Body of pancreas (tissue), 4 donors: Measurements from ENCODE around the gene KRTAP10-1. TPM values are rescaled to one million over a fixed set of nuclear protein-coding genes. Genes with fewer than 3 reads are reported as not detected.
"Not testable (repeated sequence)": the region's sequence is repeated elsewhere in the genome, so short reads cannot be mapped to it uniquely, and the experiment has no call there.

Source experiments
- ATAC-seq: fragments of 150-250 bp; one replicate; pipeline ENCODE4 v1.9.1; 2016
- DNase-seq, 4 donors: peaks; one replicate each; pipeline ENCODE4 v3.0.0-alpha.2; 2019
- H3K27ac ChIP-seq, 4 donors: fragments of 200-600 bp; sonication (generic); 1 replicate in 3 of 4; 2 replicates in 1 of 4; pipeline versions ENCODE4 v1.5.1 to v1.6.1; 2016 to 2019; ENCODE audit warnings: mild to moderate bottlenecking in 1 of 4, mixed read lengths in 1 of 4, moderate library complexity in 1 of 4
- H3K27me3 ChIP-seq, 2 donors: fragments of 200-600 bp; sonication (generic); one replicate each; pipeline ENCODE4 v1.6.0; 2016; ENCODE audit warnings: mild to moderate bottlenecking in 1 of 2
- H3K36me3 ChIP-seq, 2 donors: fragments of 200-600 bp; sonication (generic); replicated peaks in 1 of 2; 2 replicates each; pipeline ENCODE4 v1.5.1; 2016; ENCODE audit warnings: low read depth in 2 of 2; ENCODE audit not compliant: insufficient read depth in 1 of 2
- H3K4me1 ChIP-seq: fragments of 200-600 bp; sonication (generic); one replicate; pipeline ENCODE4 v1.6.0; 2016
- H3K4me3 ChIP-seq, 2 donors: fragments of 200-600 bp; sonication (generic); 1 replicate in 1 of 2; 2 replicates in 1 of 2; pipeline ENCODE4 v1.5.1; 2016 to 2019
- H3K9me3 ChIP-seq, 3 donors: fragments of 200-600 bp; sonication (generic); 1 replicate in 2 of 3; 2 replicates in 1 of 3; pipeline ENCODE4 v1.5.1; 2016
- CTCF ChIP-seq, 7 experiments: fragments of 450-650 bp in 4 of 7; fragments of 200-600 bp in 3 of 7; sonication (generic) in 3 of 7; IDR thresholded peaks; one replicate each; pipeline ENCODE4 v1.5.1; 2016 to 2019; ENCODE audit warnings: antibody characterized with exemption in 7 of 7
- POLR2A ChIP-seq, 3 donors: fragments of 450-650 bp; IDR thresholded peaks; one replicate each; pipeline ENCODE4 v1.6.1; 2016; ENCODE audit warnings: antibody characterized with exemption in 3 of 3, mild to moderate bottlenecking in 2 of 3
- WGBS, 2 donors: methylation state at CpG; one replicate each; pipeline ENCODE4 v1.1.5; 2017; 5-methylcytosine and 5-hydroxymethylcytosine counted together
- intact Hi-C: fragments of 100-400 bp; cut with DNase I; formaldehyde crosslinking; loops from one replicate; pipeline ENCODE4 v1.15.1; 2023
- total RNA-seq, 2 donors: library from RNA; depleted of rRNA; stranded (reverse); fragments of >200 nt; gene quantifications; one replicate each; pipeline ENCODE4 v1.1.0, GENCODE V29; 2016

Gene KRTAP10-1
- total RNA-seq, 2 donors from 2014 or later = not detected

DNA sequence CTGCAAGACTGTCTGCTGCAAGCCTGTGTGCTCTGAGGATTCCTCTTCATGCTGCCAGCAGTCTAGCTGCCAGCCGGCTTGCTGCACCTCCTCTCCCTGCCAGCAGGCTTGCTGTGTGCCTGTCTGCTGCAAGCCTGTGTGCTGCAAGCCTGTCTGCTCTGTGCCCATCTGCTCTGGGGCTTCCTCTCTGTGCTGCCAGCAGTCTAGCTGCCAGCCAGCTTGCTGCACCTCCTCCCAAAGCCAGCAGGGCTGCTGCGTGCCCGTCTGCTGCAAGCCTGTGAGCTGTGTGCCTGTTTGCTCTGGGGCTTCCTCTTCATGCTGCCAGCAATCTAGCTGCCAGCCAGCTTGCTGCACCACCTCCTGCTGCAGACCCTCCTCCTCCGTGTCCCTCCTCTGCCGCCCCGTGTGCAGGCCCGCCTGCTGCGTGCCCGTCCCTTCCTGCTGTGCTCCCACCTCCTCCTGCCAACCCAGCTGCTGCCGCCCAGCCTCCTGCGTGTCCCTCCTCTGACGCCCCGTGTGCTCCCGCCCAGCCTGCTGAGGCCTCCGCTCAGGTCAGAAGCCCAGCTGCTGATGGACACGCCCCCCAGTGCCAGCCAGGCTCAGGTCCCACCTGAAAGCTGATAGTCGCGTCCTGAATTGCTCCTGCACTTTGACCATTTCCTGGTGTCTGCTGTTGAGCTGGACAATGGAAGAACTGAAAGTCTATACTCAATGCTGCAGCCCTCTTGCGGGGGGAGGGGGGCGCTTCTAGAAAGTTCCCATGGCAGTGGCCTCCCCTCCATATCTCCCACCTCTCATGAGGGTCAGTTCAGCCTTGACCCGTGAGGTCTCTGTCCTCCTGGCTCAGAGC lies 34.7 kb upstream of the KRTAP10-1 start:
- Histone ChIP-seq H3K9me3 (peaks cover 0 to 3% (median 0%) of the 10 kb centered on the region in 3 donors), H3K27me3 (peaks cover 0 to 4% of the 10 kb centered on the region in 2 donors), H3K4me3 (no peak overlapping the region), H3K4me1 (no peaks in the 10 kb centered on the region), H3K36me3 (no peaks in the 10 kb centered on the region), H3K27ac (no peak overlapping the region)
- intact Hi-C loops = no loop called here
- 11 to 22% methylated on average over 11 to 20 of the region's 21 CpGs for WGBS, 2 donors
- ATAC-seq = no peak
- DNase-seq = no peak
- TF ChIP-seq POLR2A (IDR thresholded peaks at IDR 0.05) = no peak
- TF ChIP-seq CTCF (IDR thresholded peaks at IDR 0.05) = no peak

- intact Hi-C loops, H3K27me3 ChIP-seq, H3K36me3 ChIP-seq, H3K9me3 ChIP-seq, H3K4me3 ChIP-seq, H3K27ac ChIP-seq, H3K4me1 ChIP-seq, DNase-seq, ATAC-seq: not testable (repeated sequence)
- 40 to 52% methylated on average over 8 to 15 of the region's 25 CpGs for WGBS, 2 donors
Observed at GRCh38 chr21:44573630-44574456, 33.8 kb upstream of the KRTAP10-1 start, which contains the start of gene KRTAP10-4. Gene KRTAP10-4, plus strand, starts transcription at chr21:44573729. Its CDS starts 30 bp downstream, at chr21:44573759.

DNA sequence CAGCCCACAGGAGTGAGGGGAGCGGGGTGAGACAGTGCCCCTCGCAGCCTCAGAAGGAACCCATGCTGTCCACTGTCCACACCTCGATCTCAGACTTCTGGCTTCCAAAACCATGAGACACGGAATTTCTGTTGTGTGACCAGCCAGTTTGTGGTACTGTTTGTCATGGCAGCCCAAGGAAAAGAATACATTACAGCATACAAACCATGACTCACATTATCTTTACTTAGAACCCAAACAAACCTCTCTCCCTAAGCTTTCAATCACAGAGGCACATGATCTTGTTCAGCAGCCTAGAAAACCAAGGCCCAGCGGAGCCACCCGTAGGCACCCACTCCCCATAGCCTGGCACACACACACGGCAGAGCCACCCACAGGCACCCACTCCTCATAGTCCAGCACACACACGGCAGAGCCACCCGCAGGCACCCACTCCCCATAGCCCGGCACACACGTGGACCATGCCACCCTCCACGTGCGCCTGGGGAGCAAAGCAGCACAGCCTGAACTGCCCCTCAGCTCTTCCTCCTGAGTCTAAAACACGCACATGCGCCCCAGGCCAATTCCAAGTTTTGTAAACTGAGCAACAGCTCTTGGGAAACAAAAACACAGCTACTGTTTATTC lies 33.1 kb upstream of the KRTAP10-1 start:
- Histone ChIP-seq H3K9me3 (peaks cover 0 to 3% (median 0%) of the 10 kb centered on the region in 3 donors), H3K27me3 (peaks cover 0 to 4% of the 10 kb centered on the region in 2 donors), H3K27ac (no peak overlapping the region), H3K36me3 (no peaks in the 10 kb centered on the region), H3K4me1 (no peaks in the 10 kb centered on the region), H3K4me3 (no peak overlapping the region)
- ATAC-seq (no peak), DNase-seq (no peak)
- 45 to 69% methylated on average over 6 to 15 of the region's 15 CpGs for WGBS, 2 donors
- TF ChIP-seq CTCF (IDR thresholded peaks at IDR 0.05) = no peak
- TF ChIP-seq POLR2A (IDR thresholded peaks at IDR 0.05) = no peak
- intact Hi-C loops = no loop called here

DNA sequence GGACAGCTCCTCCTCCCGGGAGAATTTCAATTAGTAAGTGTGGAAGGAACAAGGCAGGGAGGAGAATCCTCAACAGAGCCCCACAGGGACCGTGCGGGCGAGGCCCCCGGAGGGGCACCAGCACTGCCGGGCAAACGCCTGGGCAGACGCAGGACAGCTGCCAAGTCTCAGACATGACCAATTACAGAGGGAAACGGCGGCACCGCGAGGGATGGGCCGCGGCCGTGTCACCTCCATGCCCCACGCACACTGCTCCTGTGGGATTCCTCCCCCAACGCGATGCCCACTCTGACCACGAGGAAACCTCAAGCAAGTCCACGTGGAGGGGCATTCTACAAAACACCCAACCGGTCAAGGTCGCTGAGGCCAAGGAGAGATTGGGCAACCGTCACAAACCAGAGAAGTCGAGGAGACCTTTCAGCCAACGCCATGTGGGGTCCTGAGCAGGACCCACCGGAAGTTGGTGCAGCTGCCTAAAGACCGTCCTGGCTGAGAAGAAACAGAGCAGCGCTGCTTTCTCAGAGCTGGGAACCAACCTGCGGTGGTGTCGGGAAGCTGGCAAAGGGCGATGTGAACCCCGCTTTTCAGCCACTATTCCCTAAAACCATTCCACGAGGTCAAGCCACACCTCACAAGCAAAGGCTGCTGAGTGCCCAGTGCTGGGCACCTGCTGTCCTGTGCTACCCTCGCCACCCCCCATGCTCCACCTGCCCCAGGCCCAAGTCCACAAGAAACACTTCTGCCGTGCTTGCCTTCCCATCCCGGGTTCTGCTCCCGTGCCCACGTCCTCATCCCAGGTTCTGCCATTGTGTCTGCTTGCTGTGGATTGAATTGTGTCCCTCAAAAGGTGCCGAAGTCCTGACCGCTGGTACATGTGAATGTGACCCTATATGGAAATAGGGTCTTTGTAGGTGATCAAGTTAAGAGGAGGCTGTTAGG lies 32.1 kb upstream of the KRTAP10-1 start:
- peaks cover 0 to 4% of the 10 kb centered on the region in 2 donors for H3K27me3 ChIP-seq
- DNase-seq = no peak
- TF ChIP-seq POLR2A (IDR thresholded peaks at IDR 0.05) (no peak), CTCF (IDR thresholded peaks at IDR 0.05) (no peak)
- H3K9me3 ChIP-seq = no peaks in the 10 kb centered on the region
- WGBS, 2 donors = 88 to 92% methylated on average over 32 to 40 of the region's 40 CpGs
- no peak overlapping the region for H3K27ac ChIP-seq
- intact Hi-C loops = no loop called here
- H3K36me3 ChIP-seq = no peaks in the 10 kb centered on the region
- no peaks in the 10 kb centered on the region for H3K4me1 ChIP-seq
- ATAC-seq = no peak
- no peak overlapping the region for H3K4me3 ChIP-seq
